Transverse colon (tissue), 3 donors: ENCODE measurements around the gene GIMAP2.
"Not testable (repeated sequence)": the region's sequence is repeated elsewhere in the genome, so short reads cannot be mapped to it uniquely, and the experiment has no call there.

Experiments
- EP300 ChIP-seq: sonication (generic); formaldehyde crosslinking; IDR thresholded peaks from one replicate; pipeline ENCODE4 v1.6.1; 2017; ENCODE audit warnings: antibody characterized with exemption, low read depth
- POLR2A ChIP-seq: fragments of 450-650 bp; IDR thresholded peaks from one replicate; pipeline ENCODE4 v1.6.1; 2016; ENCODE audit warnings: antibody characterized with exemption, mild to moderate bottlenecking, moderate library complexity
- TF ChIP-seq, protein P1 (sequence below), 5 experiments: fragments of 200-600 bp in 3 of 5; fragments of 450-650 bp in 2 of 5; sonication (generic) in 3 of 5; IDR thresholded peaks; 1 replicate in 2 of 5; 2 replicates in 3 of 5; pipeline ENCODE4 v1.5.1; 2016 to 2017; ENCODE audit warnings: antibody characterized with exemption in 5 of 5, inconsistent platforms in 3 of 5, mild to moderate bottlenecking in 2 of 5, moderate library complexity in 1 of 5

GRCh38 chr7:150671798-150672585 lies 13.5 kb upstream of the GIMAP2 start:
- TF ChIP-seq POLR2A, EP300: not testable (repeated sequence)
- TF ChIP-seq, protein P1, sequence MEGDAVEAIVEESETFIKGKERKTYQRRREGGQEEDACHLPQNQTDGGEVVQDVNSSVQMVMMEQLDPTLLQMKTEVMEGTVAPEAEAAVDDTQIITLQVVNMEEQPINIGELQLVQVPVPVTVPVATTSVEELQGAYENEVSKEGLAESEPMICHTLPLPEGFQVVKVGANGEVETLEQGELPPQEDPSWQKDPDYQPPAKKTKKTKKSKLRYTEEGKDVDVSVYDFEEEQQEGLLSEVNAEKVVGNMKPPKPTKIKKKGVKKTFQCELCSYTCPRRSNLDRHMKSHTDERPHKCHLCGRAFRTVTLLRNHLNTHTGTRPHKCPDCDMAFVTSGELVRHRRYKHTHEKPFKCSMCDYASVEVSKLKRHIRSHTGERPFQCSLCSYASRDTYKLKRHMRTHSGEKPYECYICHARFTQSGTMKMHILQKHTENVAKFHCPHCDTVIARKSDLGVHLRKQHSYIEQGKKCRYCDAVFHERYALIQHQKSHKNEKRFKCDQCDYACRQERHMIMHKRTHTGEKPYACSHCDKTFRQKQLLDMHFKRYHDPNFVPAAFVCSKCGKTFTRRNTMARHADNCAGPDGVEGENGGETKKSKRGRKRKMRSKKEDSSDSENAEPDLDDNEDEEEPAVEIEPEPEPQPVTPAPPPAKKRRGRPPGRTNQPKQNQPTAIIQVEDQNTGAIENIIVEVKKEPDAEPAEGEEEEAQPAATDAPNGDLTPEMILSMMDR (IDR thresholded peaks at IDR 0.05) = not testable (repeated sequence)
